GM18519 (cell line): Measurements from ENCODE around the gene SEMA6A.

Experiments
- ATAC-seq: cut with Tn5 transposase; IDR thresholded peaks from one replicate; pipeline ENCODE4 v1.9.1; 2021; ENCODE audit warnings: mild to moderate bottlenecking, moderate library complexity; ENCODE audit not compliant: unreplicated experiment, low FRiP score

SEMA6A gene

DNA sequence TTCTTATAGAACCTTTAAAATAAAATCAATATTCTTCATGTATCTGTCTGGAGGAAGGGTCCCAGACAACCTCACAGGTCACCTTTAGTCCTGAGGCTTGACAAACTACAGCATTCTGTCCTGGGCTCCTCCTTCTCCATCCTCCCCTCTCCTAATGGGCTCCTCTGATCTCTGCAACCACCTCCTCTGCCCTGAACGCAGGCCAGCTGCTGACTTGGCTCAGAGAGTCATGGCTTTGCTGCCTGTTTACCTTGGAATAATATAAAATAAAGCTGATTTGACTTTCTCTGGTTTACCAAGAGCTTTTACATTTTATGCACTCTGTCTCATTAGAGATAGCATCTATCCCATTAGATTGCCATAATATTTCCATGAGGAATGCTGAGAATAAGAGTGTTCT lies 159.4 kb downstream of the SEMA6A start:
- no peak for ATAC-seq

DNA sequence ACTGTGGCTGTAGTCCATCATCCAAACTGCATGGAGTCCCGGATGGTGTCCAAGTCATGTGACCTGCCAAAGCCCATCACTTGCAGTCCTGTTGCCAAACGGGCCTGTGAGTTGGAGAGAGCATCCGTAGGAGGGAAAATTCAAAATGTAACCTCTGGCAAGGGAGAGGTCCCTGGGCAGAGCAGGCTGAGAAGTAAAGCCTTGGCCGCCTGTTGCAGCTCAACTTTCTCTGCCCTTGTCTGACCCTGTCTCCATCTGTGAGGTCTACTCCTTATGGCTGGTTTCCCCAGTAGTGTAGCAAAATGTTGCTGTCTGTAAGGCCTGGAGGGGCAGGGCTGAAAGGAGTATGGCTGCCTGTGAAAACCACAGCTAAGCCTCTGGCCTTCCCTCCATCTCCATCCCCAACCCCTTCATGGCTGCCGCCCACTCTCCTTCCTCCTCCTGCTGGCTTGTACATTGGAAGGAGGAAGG lies 163.5 kb downstream of the SEMA6A start:
- ATAC-seq = no peak

DNA sequence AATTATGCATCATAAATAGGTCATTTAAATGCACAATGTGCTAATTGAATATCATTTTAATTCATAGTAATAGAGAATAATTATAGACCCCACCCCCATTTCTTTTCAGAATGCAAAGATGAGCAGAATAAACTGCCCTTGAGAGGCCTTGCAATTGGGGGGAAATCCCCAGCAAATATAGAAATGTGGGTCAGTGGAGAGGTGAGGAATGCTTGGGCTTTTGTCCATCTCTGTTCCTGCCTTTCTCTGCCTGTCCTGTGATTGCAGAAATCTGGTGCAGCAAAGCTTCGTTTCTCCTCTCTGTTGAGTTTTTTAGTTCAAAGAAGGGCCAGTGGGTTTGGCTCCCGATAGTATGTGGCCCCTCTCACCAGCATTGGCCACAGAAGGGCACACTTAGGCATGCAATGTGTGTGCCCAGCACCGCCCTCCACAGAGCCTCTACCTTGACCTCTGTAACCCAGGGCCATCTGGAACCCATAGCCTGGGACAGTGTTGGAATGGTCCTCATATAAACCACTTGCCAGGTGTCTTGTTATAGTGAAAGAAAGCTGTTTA lies 164.2 kb downstream of the SEMA6A start:
- no peak for ATAC-seq

DNA sequence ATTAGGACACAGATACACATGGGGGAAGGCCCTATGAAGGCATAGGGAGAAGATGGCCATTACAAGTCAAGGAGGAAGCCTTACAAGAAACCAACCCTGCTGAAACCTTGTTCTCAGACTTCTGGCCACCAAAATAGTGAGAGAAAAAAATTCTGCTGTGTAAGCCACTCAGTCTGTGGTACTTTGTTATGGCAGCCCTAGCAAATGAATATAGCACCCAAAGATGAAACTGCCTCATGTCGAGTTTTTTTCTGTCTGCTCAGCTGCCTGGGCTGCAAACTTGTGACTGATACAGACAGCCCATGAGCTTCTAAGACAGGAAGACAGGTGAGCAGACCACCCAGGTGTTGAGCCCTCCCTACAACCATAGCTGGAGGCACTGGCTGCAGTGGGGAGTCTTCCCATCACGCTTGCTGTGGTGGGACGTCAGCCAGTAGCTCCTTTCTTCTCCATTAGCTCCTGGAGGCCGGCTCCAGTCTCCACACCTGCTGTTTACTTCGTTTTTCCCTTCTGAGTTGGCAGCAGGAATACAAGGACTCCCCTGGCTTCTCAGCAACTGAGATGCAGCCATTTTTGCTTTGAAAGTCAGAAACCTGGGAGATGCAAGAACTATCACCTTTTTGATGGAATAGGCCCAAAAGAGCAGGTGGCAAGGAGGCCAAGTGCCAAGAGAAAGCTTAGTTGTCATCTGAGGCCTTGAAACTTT lies 164.9 kb downstream of the SEMA6A start:
- no peak for ATAC-seq

DNA sequence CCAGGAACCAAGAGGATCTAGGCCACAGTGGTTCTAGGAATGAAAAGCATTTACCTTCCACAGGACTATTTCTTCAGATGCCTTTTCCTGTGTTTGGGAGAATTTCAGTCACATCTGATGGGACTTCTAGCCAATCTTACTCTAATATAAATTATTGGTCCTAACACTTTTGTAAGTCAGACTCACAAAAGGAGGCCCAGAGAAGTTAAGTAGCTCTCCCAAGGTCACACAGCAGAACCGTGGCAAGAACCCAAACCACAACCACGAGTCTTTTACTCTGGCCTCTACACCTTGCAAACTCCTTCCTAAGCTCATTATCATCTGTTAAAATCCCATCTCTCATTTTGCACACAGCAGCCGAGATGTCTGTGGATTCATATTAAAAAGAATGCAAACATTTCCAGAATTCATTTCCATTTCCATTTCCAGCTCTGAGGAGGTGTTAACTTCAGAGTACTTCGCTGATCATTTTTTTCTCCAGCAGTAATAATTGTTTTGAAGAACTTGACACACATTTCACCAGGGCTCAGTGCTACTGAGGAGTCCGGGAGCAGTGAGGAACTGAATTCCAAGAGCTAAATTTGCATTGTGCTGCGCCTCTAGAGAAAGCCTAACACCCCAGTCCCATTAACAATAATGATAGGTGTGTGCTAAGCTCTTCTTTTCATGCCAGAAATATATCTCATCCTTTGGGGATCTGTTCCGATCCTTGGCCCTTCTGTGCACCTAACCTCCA lies 168.1 kb downstream of the SEMA6A start:
- no peak for ATAC-seq

DNA sequence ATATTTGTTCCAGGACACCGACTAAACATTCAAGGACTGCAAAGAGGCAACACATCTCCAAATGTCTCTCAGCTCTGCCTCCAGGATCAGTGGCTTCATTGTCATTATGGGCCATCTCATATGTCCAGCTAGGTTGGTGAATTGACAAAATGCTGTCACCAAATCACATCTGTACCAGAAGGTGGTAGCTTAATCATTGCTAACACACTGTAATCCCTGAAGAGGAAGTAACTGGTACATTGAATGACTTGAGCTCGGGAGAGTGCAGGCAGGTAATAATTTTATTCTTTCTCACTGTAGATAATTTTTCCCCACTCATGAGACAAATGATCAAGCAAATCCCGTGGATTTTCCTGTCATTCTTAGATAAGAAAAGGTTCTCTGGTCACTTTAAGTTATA lies 169.8 kb downstream of the SEMA6A start:
- no peak for ATAC-seq

DNA sequence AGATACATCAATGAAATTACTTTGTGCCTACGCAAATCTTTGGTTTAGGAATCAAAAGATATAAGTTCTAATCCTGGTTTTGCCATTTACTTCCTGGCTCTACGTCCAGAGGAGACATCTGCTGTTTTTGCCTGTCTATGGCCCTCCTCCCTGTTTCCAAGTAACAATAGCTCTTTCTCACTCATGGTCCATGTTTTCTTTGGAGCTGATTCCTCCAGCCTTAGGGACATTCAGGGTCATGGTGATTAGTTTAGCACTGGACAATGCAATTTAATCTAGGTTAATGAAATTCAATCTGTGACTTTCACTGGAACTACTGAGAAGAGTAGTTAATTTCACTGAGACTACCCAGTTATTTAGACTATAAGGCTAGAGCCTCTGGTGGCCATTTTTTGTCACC lies 170.6 kb downstream of the SEMA6A start:
- no peak for ATAC-seq

DNA sequence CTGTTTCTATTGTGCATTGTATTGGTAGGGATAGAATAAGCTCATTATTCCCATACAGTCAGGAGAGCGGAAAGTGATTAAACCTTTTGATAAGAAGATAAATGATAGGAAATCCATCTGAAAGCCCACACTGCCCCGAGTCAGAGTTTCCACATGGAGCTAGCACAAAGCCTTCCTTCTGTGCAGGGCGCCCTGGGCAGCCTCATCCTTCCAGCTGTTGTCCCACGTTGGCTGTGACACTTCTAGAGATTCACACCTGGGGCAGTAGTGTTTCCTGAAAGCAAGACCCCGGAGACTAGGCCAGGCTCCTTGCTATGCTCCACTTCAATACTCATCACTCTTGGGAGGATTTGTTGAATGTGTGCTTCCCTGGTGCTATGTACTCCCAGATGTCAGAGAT lies 172.4 kb downstream of the SEMA6A start:
- no peak for ATAC-seq

DNA sequence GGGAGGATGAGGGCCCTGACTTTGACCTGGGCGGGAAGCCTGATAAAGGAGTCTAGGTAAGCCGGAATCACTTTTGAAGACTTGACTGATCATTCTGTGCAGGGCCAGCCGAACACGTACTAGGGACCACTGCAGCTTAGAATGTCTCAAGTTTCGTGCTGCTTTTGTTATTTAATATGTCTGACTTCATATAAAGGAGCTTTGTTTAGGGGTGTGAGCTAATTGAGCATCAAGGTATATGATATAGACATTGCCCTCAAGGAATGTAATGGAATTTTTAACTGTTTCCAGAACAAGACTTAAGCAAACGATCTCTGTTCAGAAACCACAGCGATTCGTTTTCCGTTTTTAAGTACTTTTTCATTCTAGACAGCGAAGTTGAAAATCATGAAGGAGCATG lies 173.0 kb downstream of the SEMA6A start:
- ATAC-seq = no peak

DNA sequence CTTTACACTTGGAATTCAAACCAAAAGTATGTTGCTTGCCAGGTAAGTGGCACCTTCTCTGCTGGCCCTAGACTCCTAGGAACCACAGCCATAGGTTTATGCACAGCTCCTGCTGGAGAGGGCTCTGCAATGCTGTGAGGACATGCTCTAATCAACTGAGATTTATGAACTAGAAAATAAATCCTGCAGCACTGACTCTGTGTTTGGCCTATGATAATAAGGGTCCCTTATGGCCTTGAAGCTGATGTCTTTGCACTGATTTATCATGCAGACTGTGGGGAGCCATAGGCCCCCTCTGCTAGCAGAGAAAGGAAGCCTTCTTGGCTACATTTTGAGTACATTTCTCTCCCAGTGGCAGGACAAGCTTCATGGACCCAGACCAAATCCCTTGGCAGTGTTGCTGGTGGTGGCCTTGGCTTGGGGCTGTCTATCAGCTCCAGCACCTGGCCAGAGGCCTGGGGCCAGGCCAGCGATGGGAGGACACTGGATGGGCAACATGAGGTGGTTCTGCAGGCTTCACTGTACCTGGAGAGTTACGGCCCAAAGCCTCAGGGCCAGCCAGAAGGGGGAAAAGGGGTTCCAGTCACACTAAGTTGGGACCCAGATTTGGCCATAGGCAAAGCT lies 178.0 kb downstream of the SEMA6A start:
- ATAC-seq = no peak

DNA sequence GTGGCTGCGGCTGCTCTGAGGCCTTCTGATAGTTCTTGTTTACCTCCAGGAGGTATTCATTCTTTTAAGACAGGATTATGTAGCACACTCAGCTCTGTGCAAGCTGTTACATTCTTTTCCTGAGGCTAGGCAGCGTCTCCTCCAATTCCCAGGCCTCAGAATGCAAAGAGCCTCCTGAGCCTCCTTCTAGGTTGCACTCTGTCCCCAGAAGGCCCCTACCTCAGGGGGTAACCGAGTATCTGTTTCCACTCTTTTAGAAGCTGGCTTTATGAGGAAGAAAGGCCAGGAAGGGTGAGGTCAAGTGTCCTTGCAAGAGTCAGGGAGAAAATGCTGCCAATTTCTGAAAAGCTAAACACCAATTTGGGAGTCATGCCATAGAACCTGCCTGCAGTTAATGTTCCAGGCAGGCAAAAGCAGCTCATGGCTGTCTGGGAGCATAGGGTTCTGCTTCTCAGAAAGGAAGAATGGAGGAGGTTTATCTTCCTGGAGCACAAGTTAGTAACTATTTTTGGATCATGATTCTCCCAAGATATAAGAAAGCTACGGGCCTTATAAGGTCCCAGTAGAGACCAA lies 178.9 kb downstream of the SEMA6A start:
- no peak for ATAC-seq

DNA sequence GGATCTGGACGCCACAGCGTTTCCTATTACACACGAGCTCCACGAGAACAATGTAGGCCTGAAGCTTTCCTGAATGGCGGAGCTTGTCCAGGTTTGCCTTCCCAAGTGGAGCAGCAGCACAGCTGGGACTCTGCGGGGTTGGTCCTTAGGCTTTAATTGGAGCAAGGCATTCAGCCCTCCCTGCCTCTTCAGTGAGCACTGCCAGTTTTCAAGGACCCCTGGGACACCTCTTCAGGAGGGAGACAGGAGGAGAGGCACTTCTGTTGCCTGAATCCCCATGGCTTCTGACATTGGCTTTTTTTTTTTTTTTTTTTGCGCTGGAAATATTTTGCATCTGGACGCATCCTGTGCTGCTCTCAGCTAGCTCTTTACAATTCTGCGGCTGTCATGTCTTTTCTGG lies 179.4 kb downstream of the SEMA6A start:
- no peak for ATAC-seq

DNA sequence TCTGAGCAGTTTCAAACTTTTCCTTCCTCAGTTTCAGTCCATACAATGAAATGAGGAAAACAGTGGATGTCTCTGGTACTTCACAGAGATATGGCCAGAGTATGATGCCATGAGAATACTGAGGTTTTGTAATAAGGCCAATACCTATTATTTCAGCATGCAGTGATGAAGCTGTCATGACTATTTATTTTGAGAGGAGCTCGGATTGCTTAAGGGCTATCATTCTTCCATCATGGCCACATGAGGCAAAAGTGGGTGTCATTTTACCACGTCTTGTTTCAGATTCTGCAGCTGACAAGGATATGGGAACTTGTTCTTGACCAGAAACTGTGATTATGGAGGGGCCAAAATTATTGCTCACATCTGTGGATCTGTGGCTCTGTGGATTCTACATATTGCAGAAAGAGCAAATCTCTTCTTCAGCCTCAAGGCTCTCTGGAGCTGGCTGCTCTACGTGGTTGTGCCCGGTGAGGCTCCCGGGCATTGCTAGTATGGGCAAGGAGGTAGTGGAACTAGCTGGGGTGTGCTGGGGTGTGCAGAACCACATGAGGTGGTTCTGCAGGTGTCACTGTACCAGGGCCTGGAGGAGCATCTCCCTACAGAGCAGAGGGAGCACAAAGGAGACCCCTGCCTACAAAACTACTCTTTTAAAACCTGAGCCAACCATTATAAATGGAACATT lies 180.3 kb downstream of the SEMA6A start:
- no peak for ATAC-seq
